ENCODE measurements around the gene RMP24.

RMP24 gene

GRCh38 chr18:35974181-35974580 lies 1.7 kb downstream of the RMP24 start:
- intact Hi-C loops (cut with DNase I), result no loop called here
- peaks cover 8% of the 10 kb centered on the region for H3K4me1 ChIP-seq
- H3K27ac ChIP-seq, result no peak overlapping the region
- TF ChIP-seq CTCF (IDR thresholded peaks at IDR 0.05), result no peak
- DNase-seq, result no peak
- H3K36me3 ChIP-seq, result peaks cover 16% of the 10 kb centered on the region
- H3K27me3 ChIP-seq, result no peaks in the 10 kb centered on the region
- no peak overlapping the region for H3K4me3 ChIP-seq
- H3K9ac ChIP-seq (ENCODE audit: low read depth in 2 of 2, low read length in 2 of 2), result no peak overlapping the region
- no peaks in the 10 kb centered on the region for H3K9me3 ChIP-seq

- H3K9me3 ChIP-seq, result no peaks in the 10 kb centered on the region
- H3K36me3 ChIP-seq, result peaks cover 23% of the 10 kb centered on the region
- H3K4me1 ChIP-seq, result no peaks in the 10 kb centered on the region
- no peak for DNase-seq
- no peak for TF ChIP-seq CTCF (IDR thresholded peaks at IDR 0.05)
- H3K4me3 ChIP-seq, result no peak overlapping the region
- no peak overlapping the region for H3K27ac ChIP-seq
- no peaks in the 10 kb centered on the region for H3K27me3 ChIP-seq
- intact Hi-C loops (cut with DNase I), result no loop called here
- no peak overlapping the region for H3K9ac ChIP-seq (ENCODE audit: low read depth in 2 of 2, low read length in 2 of 2)
These were observed 6.6 kb downstream of the RMP24 start for GRCh38 chr18:35979112-35979511.

GRCh38 chr18:35982409-35983114 lies 10.1 kb downstream of the RMP24 start:
- H3K9me3 ChIP-seq, result no peaks in the 10 kb centered on the region
- no peak overlapping the region for H3K9ac ChIP-seq (ENCODE audit: low read depth in 2 of 2, low read length in 2 of 2)
- H3K4me3 ChIP-seq, result no peak overlapping the region
- H3K27ac ChIP-seq, result no peak overlapping the region
- intact Hi-C loops (cut with DNase I), result no loop called here
- no peak for TF ChIP-seq CTCF (IDR thresholded peaks at IDR 0.05)
- H3K36me3 ChIP-seq, result peaks cover 23% of the 10 kb centered on the region
- no peaks in the 10 kb centered on the region for H3K27me3 ChIP-seq
- no peak for DNase-seq
- no peaks in the 10 kb centered on the region for H3K4me1 ChIP-seq

GRCh38 chr18:35983147-35983546 lies 10.7 kb downstream of the RMP24 start:
- no peaks in the 10 kb centered on the region for H3K27me3 ChIP-seq
- H3K9ac ChIP-seq (ENCODE audit: low read depth in 2 of 2, low read length in 2 of 2), result no peak overlapping the region
- no peaks in the 10 kb centered on the region for H3K9me3 ChIP-seq
- no peak for DNase-seq
- H3K27ac ChIP-seq, result no peak overlapping the region
- H3K4me3 ChIP-seq, result no peak overlapping the region
- intact Hi-C loops (cut with DNase I), result no loop called here
- H3K36me3 ChIP-seq, result peaks cover 17% of the 10 kb centered on the region
- no peaks in the 10 kb centered on the region for H3K4me1 ChIP-seq
- no peak for TF ChIP-seq CTCF (IDR thresholded peaks at IDR 0.05)

GRCh38 chr18:35983818-35984217 lies 11.3 kb downstream of the RMP24 start:
- no peak overlapping the region for H3K27ac ChIP-seq
- TF ChIP-seq CTCF (IDR thresholded peaks at IDR 0.05), result no peak
- no peak overlapping the region for H3K4me3 ChIP-seq
- no peaks in the 10 kb centered on the region for H3K27me3 ChIP-seq
- H3K36me3 ChIP-seq, result peaks cover 11% of the 10 kb centered on the region
- no peak for DNase-seq
- intact Hi-C loops (cut with DNase I), result no loop called here
- H3K9me3 ChIP-seq, result no peaks in the 10 kb centered on the region
- H3K4me1 ChIP-seq, result no peaks in the 10 kb centered on the region
- H3K9ac ChIP-seq (ENCODE audit: low read depth in 2 of 2, low read length in 2 of 2), result no peak overlapping the region
